HG03108 (cell line): Measurements from ENCODE around the gene CD40.
A peak's percentile ranks its signal among the peaks of the same experiment; 100 is the strongest.

Experiments used
- ATAC-seq: cut with Tn5 transposase; IDR thresholded peaks from one replicate; pipeline ENCODE4 v1.9.1; 2021; ENCODE audit warnings: moderate library complexity; ENCODE audit not compliant: unreplicated experiment

Gene CD40

GRCh38 chr20:46117704-46118467 is at the start of gene CD40:
CD40 (plus strand) TSS chr20:46118314; CDS start chr20:46118344, 30 bp downstream.
- peak; percentile 57 for ATAC-seq

GRCh38 chr20:46070215-46070900 is 47.8 kb upstream of the CD40 start:
- ATAC-seq = no peak

GRCh38 chr20:46071573-46071972 is 46.5 kb upstream of the CD40 start:
- no peak for ATAC-seq

- no peak for ATAC-seq
Measured at GRCh38 chr20:46073024-46073423, 45.1 kb upstream of the CD40 start.

- no peak for ATAC-seq
Measured at GRCh38 chr20:46073443-46073842, 44.7 kb upstream of the CD40 start.

GRCh38 chr20:46074006-46074405 is 44.1 kb upstream of the CD40 start:
- no peak for ATAC-seq

GRCh38 chr20:46076806-46077205 is 41.3 kb upstream of the CD40 start:
- ATAC-seq = no peak

- no peak for ATAC-seq
Measured at GRCh38 chr20:46077642-46078305, 40.3 kb upstream of the CD40 start.

GRCh38 chr20:46078954-46079353 is 39.2 kb upstream of the CD40 start:
- no peak for ATAC-seq

GRCh38 chr20:46081074-46081473 is 37.0 kb upstream of the CD40 start:
- no peak for ATAC-seq

GRCh38 chr20:46083101-46083500 is 35.0 kb upstream of the CD40 start:
- ATAC-seq = no peak

- ATAC-seq = no peak
Measured at GRCh38 chr20:46083531-46084061, 34.5 kb upstream of the CD40 start.

- ATAC-seq = no peak
Measured at GRCh38 chr20:46084805-46085178, 33.3 kb upstream of the CD40 start.

GRCh38 chr20:46085179-46085851 is 32.8 kb upstream of the CD40 start:
- no peak for ATAC-seq

- ATAC-seq = no peak
Measured at GRCh38 chr20:46087161-46087560, 31.0 kb upstream of the CD40 start.

- no peak for ATAC-seq
Measured at GRCh38 chr20:46088409-46089166, 29.5 kb upstream of the CD40 start.

- peak; percentile 19 for ATAC-seq
Measured at GRCh38 chr20:46089167-46089416, 29.0 kb upstream of the CD40 start.

GRCh38 chr20:46089417-46090388 is 28.4 kb upstream of the CD40 start, which contains the start of gene NCOA5:
NCOA5 (minus strand) TSS chr20:46089962; CDS start chr20:46079424, 10,538 bp downstream.
- ATAC-seq = peak; percentile 83
